HG02973 (cell line): ENCODE results near the gene PDE8B.

Experiments used
- ATAC-seq: cut with Tn5 transposase; IDR thresholded peaks from one replicate; pipeline ENCODE4 v1.9.1; 2021; ENCODE audit warnings: moderate library complexity; ENCODE audit not compliant: unreplicated experiment

Gene PDE8B

DNA sequence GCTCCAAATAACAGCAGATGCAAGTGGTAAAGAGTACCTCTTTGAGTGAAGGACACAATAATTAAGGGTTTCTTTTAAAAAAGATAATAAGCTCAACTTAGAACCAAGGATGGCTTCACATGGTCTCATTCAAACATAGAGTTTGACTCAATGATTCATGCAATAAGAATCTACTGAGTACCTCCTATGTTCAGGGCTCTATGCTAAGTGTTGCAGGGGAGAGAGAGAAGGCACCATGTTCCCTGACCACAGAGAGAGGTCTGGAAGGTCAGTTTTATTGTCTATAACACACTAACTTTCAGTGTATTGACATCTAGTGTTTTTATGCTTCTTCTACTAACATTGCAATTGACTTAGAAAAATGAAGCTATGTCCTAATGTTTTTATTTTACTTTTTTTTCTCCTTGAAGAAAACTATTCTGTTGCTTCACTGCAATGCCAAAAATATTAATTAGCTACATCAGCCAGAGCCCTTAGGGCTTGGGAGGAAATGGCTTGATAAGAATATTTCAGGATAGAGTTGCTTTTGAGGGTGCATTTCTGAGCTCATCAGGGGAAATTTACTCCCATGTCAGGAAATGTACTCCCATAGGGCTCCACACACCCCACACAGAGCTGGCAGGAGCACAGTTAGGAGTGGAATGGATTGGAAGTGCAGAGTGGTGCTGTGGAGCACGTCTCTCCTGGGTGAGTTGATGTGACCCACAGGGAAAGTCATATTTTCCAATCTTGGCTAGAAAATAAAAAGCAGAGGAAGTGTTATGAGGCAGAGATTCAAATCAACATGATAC is 106.6 kb downstream of the PDE8B start:
- no peak for ATAC-seq

DNA sequence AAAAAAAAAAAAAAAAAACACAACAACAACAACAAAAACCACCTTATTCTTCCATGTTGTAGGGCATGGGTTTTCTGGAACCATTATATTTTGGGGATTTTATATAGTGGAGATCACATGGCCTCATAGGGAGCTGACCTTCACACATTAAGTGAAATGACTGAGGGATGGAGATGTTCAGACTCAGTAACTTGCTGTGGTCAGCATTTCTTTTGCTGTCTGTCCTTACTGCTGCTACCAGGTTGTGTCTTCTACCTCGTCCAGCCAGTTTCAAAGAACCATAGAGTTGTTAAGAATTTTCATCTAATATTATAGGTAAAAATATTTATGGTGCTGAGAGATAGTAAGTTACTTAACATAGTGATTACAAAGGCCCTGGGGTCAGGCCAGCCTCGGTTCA is 107.6 kb downstream of the PDE8B start:
- ATAC-seq: no peak

DNA sequence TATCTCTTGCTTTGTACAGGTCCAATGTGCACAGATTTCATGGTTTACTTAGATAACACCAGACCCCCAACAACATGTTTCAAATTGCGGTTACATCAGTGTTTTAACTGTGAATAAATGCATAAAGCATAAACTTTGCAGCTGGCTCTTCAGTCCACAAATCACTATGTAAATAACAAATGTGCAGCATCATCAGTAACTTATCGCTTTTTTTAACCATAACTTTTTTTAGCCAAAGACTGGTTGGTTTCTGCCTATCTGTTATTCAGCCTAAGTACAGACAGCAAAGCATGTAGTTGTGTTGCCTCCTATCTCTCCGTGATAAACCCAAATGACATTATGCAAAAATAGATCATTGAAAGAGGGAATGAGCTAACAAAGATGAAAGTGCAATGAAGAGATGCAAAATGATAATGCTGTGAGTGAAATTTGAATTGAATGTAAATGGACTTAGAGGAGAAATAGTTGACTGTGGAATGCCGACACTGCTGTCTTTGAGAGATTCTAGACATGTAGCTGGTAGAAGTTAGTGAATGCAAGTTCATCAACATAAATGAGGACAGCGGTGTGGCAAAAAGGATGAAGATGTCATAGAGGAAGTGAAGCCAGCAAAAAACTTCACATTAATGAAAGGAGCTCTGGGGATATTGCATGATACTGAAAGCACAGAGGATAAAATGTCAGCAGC is 108.8 kb downstream of the PDE8B start:
- ATAC-seq: no peak

DNA sequence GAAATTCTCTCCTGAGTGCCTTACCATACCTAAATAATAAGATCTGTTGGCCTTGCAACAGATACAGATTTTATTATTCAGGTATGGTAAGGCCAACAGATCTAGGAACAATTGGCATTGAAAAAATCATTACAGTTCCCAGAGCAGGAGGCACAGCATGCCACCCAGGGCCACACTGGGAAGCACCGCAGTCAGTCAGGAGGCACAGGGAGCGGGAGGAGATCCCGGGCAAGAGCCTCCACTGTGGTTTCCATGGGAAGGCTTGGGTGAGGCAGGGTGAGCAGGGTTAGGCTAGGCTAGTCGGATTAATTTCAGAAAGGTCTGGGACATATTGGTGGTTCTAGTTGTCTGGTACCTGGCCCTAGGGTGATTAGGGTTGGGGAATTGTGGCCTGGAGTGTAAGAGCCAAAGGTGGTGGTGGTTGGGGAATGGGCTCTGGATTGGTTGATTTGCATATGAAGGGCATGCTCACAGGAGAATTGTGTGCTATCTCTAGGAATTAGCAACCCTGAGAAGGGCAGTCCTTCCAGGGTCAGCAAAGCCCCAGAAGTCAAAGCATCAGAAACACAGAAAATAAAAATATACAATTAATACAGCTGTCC is 111.4 kb downstream of the PDE8B start:
- no peak for ATAC-seq

DNA sequence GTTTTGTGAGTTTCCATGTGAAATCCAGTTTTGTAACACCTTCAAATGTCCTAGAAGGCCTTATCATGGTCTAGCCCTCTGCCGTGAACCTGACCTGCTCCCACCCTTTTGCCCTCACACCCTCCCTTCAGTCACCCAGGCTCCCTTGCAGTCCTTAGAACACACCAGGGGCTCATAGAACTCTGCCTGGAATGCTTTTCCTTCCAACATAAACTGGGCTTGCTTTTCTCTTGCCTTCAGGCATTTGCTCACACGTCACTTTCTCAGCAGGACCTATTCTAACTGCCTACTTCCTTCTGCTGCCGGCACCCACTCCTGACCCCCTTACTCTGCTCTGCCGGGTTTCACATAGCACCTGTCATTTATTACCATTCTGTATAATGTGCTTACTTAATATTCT is 111.9 kb downstream of the PDE8B start:
- no peak for ATAC-seq

DNA sequence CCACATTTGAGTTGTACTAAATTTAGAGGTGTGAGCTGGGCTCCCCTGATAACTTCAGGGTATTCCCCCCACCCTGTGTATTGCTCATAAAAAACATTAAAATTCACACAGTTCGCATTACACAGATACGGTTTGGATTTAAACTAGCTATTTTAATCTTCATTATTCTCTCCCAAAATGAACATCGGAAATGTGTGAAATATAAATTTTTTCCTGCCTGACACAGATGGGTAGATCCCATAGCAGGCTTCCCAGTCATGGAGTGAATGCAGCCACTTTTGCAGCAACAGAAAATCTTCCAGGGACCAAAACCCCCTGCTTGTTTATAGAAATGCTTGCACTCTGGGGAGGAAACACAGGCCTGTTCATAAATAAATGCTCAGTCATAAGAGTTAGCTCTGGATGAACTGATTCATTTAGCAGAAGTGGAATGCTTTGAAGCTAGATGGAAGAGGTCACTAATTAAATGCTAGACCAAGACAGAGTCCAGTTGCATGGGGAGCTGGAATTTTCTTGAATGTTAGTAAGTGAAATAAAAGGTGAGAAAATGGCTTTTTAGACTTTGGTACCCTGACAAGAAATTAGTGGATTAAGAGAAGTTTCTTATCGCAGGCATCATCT is 115.6 kb downstream of the PDE8B start:
- ATAC-seq: no peak

DNA sequence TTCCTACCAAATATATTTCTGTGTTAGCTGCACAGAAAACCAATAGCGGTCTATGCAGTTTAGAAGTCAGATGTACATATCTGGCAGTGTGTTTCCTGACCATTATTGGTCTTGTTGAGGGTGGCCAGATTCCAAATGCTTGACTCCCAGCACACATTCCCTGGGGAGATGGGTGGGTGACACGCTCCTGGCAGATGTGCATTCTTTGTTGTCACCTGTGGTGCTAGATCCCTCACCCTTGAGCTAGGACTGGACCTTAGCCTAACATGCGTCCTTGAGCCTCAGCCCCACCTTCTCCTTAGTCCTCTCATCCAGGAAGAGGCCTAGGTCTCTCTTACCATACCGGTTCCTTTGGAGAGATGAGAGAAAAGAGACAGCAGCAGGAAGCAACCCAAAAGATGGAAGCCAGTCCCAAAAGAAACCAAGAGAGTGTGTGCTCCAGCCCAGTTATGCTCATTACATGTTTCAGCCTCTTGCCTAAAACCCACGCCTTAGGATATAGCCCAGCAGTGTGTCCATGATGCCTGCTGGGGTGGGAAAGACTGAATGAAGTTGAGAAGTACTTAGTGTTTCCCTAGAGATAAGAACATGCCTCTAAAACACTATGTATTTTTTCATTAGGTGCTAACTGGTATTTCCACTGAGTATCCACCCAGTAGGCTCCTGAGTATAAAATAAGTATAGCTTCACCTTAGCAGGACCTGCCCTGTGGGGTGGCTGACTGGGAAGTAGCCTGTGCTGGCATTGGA is 116.7 kb downstream of the PDE8B start:
- no peak for ATAC-seq

DNA sequence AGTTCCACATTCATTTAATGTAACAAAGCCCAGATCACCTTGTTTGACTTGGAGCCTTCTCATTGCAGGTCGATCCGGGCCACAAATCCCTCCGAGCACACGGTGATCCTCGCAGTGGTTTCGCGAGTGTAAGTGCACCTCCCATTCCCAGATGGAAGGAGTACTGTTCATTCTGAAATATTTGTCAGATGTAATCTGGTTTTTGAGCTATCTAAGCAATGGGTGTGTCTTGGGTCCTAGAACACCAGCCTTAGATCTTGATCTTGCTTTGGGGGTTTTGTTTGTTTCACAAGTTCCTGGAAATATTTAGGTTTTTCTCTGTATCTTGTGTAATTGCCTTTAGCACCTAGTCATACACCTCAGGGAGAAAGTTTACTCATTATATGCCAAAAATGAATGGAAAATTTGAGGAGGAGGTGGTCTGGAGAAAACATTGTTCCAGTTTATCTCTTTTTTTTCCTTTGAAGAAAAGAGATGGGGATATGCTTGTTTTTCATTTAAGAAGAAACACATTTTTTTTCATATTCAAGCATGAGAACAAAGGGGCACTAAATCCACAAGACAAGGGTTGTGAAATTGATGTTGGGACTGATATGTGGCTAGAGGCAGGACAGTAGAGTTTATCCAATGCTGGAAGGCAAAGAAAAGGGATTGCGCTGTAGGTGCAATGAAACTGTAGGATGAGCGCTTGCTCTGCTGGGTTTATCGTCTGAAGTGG is 118.6 kb downstream of the PDE8B start:
- no peak for ATAC-seq

DNA sequence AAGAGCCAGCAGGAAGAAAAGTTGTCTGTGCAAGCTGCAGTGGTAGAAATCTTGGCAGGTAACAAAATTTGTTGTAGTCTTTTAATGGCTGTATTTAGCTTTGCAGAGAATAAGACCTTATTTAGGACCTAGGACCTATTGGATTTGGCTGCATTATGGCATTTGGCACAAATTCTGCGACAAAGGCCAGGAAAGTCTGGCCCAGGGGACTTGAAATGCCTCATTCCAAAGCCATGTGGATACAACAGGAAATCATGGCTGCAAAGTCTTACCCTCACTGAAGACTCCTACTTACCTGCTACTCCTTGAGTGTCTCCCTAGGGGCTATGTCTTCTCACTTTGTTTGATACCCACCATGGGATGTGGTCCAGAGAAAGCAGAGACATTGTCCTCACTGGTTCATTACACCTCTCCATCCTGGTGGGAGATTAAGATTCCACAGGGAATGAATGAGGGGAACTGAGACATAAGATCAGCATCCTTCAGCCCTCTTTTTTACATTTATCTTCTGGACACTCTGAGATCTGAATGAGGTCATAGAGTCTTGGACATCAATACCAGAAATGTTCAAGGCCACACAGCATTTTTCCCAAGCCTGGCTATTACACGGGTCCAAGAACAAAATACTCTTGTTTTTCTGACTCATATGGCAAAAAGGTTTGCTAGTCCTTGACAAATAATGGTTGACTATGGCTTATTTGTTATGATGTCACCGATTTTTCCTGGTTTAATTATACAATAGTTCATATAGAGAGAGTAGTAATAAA is 119.4 kb downstream of the PDE8B start:
- no peak for ATAC-seq

DNA sequence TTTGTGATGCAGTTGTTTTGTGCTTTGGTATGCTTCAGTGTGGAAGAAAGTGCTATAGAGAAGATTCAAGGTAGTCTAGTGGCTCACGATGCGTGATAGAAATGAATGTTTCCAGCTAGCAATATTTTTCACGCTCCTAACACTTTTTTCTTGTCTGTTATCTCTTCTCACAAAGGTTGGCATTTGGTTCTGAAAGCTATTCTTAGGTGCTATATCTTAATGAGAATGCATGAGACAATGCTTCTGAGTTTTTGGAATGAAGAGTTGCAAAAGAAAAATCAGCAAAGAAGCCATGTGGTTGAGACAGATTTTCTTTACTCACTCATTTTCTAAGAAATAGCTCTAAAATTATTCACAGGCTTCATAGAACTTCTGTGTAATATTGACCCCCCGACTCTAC is 122.6 kb downstream of the PDE8B start:
- no peak for ATAC-seq

DNA sequence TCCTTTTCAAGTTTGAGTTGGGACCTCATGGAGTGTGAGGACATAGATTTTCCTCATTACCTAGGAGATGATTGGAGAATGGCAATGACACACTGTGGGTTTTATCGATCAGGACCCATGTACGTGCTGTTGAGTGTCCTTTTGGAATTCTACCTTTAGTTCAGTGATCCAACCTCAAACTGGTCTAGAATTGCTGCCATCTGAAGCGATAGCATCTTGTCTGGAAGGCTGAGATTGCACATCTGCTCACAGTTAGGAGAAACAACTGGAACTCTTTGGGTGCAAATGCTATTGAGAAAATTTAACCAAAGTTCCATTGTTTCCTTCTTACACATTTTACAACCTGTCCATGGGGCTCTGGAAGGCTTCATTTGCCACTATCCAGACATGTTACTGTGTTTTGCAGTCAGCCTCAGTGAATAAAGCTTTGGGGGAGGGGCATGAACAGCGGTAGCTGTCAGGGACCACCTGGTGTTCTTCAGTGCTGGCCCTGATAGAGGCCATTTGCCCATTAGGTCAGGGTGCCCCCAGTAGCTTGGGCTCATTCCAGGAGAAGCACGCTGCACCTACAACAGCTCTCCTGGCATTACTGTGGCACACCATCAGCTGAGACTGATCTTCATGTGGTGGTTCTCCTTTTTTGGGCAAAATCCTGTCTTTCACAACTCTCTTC is 123.1 kb downstream of the PDE8B start:
- no peak for ATAC-seq

DNA sequence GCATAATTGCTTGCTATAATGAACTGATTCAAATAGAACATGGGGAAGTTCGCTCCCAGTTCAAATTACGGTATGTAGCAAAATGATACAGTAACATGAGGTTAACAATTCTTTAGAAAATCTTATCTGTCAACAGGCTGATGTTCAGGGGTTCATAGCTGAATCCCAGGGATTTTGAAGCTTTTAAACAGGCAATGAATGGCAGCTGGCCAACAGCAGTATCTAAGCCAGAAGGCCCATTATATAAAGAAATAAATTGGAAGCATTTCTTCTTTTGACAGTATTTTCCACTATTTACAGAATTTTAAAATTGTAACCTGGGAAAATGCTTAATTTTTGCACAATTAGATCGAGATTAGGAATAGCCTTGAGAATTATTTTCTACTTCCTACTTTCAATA is 126.8 kb downstream of the PDE8B start:
- ATAC-seq: no peak

DNA sequence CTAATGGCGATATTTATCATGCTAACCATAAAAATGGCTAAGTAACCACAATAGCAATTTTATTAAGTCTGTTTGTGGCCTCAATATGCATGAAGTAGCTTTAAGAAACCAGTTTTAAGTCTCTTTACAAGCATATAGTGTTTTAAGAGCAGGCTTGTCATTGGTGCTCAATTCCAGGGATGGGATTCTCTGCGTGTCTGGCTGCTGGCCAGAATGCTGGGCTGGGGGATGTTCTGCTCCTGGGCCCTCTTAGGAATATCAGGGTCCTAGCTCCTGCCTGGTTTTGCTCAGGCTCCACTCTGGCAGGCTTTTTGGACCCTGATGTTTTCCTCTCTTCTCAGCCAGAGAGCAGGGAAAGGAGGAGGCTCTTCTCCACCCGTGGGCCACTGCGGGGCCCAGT is 127.2 kb downstream of the PDE8B start:
- no peak for ATAC-seq

DNA sequence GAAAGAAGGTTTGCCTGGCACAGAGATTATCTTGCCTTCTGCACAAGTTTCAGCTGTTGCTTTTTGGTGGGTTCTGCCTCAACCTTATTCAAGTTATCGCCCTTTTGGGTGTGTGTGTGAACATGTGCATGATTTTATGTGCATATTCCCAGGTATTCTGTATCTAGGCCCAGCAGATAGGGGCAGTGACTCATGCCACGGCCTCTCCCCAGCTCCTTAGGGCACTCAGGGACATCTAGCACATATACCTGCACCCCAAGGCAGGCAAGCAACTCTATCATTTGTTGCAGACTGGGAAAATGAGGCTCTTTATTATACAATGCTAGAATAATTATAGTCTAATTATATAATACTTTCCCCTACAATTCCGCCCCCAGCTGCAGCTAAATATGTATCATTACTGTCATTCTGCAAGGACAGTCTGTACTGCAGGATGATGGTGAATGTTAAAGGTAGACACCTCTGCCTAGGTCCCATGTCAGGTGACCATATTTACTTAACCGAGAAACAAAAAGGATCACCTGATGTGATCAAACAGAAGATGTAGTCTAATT is 128.9 kb downstream of the PDE8B start:
- ATAC-seq: no peak

DNA sequence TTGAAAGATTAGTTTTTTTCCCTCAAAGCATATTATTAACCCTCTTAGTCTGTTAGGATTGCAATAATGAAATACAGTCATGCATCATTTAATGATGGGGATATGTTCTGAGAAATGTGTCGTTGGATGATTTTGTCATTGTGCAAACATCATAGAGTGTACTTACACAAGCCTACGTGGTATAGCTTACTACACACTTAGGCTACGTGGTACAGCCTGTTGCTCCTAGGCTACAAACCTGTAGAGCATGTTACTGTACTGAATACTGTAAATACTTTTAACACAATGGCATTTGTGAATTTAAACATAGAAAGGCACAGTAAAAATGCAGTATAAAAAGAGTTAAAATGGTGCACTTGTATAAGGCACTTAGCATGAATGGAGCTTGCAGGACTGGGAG is 132.7 kb downstream of the PDE8B start:
- no peak for ATAC-seq

DNA sequence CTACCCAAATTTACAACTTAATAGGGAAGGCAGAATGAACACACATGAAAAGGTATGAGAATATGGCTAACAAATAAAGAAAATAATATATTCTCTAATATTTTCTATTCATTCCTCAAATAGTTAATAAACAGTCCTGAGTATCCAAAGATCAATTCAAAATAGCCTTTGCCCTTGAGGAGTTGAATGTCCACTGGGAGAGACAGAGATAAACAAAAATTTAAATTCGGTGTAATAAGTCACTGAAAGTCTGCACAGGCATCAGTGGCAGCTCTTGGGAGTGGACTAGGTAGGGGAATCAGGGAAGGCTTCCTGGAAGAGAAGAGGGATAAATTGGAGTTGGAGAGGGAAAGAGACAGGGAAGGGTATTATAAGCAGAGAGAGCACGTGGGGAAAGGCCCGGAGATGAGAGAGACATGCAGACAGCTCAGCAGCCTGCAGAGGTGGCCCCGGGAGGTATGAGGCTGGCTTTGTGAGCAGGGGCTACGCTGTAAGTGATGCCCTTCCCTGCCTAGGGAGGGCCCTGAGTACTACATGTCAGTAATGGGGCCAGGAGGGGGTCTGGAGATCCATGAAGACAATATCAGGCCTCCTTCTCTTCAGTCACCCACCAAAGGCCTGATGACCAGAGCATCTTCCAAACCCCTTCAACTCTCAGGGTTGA is 137.1 kb downstream of the PDE8B start:
- ATAC-seq: no peak

DNA sequence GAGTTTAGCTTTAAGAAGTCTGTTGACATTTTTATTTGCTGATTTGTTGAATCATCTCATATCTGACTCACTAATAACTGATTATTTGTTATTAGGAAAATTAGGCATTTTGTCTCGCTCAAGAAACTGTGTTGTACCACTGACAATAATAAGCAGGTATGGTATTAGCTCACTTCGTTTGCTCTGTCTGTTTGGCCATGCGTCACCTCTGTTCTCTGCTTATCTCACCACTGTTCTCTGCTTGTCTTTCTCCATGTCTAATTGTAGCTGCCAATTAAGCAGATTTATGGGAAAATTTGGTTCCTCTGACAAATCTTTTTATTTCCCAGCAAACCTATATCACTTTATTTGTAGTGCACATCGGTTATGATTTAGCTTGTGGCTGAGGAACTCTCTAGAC is 142.8 kb downstream of the PDE8B start:
- ATAC-seq: no peak

DNA sequence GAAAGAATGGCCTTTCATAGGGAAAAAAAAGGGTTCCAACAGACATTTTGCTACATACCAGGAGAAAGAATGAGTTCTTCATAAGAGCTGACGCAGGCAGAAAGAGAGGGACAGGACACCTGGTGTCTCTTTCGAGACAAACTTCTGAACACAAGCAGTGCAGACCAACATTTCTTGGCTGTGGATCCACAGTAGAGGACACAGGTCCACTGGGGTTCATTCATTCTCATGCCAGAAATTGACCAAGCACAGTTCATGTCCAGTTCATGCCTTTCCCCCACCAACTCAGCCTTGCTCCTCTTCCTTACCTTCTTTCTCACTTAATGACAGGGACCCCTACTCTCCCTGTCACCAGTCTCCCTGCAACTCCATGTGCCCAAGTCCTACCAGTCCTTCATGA is 144.0 kb downstream of the PDE8B start:
- no peak for ATAC-seq
